ENCODE measurements around the gene TANK.
"Not testable (repeated sequence)": the region's sequence is repeated elsewhere in the genome, so short reads cannot be mapped to it uniquely, and the experiment has no call there.

TANK gene

GRCh38 chr2:161269111-161269510 is 108.9 kb downstream of the TANK start:
- DNase-seq (ENCODE audit: low read depth in 2 of 2): no peak

- no peak for DNase-seq (ENCODE audit: low read depth in 2 of 2)
Measured at GRCh38 chr2:161273038-161273760, 113.0 kb downstream of the TANK start.

GRCh38 chr2:161278564-161279229 is 118.5 kb downstream of the TANK start:
- DNase-seq (ENCODE audit: low read depth in 2 of 2): peak in 1 of 2 donors; percentile 13

GRCh38 chr2:161279230-161279815 is 119.1 kb downstream of the TANK start:
- DNase-seq (ENCODE audit: low read depth in 2 of 2): not testable (repeated sequence)

GRCh38 chr2:161280906-161281323 is 120.7 kb downstream of the TANK start:
- DNase-seq (ENCODE audit: low read depth in 2 of 2): peak; percentile 15 to 33

- not testable (repeated sequence) for DNase-seq (ENCODE audit: low read depth in 2 of 2)
Measured at GRCh38 chr2:161281615-161282310, 121.5 kb downstream of the TANK start.

GRCh38 chr2:161282311-161282644 is 122.0 kb downstream of the TANK start:
- not testable (repeated sequence) for DNase-seq (ENCODE audit: low read depth in 2 of 2)

- DNase-seq (ENCODE audit: low read depth in 2 of 2): no peak
Measured at GRCh38 chr2:161283926-161284325, 123.7 kb downstream of the TANK start.

Data from activated CD8-positive, alpha-beta memory T cell treated with anti-CD3 and anti-CD28 coated beads for 4 hours (primary cell).